ENCODE data around the gene PITX2.

The PITX2 gene

DNA sequence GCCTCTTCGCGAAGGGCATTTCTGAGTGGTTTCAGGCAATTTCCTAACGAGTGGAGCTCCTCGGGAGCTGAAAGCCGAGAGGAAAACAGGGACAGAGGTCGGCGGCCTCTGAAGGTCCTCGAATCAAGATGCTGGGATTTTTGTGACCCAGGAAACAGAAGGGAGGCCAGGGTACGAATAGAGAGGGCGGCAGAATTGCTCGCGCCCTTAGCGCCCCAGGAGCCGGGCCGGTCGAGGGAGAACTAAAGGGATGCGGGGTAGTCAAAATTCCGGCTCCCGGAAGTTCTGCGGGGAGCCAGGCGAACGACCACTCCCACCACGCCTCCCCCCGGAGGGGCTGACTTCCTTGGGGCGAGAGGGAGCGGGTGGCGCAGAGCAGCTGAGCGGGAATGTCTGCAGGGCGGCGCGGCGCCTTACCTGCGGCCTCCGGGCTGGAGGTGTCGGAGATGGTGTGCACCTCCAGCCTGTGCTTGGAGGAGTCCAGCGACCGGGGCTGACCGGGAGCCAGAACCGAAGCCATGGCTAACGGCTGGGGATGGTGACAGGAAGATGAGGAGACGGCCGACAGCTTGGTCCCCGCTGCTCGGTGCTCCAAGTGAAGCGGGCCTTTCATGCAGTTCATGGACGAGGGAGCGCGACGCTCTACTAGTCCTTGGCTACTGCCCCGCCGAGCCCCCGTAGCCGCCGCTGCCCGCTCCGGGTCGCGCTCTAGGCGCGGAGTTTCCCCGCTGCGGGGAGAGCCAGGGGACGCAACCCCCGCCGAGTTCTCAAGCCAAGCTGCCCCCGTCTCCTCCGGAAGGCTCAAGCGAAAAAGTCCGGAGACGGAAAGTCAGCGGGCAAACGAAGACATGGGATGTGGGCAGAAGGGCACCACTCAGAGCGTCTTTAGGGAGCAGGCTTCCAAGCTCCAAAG is 782 bp downstream of the PITX2 start:
- DNase-seq, result peak; percentile 65

DNA sequence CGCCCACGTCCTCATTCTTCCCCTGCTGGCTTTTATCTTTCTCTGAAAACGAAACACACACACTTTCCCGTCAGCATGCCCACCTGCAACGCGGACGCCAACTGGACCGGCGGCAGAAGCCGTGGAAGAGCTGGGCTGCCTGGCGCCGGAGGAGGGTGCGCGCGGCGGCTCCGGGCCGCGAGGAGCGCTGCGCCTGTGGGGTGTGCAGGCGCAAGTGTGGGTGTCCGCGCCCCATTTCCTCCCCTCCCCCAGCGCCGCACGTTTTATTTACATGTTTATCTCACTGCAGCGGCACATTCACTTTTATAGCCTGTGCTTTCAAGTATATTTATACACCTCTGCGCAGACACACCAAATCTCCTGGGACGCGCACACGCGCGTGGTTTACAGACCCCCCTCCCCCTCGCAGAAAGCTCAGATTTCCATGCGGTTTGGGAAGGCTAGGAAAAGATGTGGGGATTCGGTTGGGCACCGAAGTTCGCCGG is 1.5 kb downstream of the PITX2 start:
- DNase-seq, result peak; percentile 49

DNA sequence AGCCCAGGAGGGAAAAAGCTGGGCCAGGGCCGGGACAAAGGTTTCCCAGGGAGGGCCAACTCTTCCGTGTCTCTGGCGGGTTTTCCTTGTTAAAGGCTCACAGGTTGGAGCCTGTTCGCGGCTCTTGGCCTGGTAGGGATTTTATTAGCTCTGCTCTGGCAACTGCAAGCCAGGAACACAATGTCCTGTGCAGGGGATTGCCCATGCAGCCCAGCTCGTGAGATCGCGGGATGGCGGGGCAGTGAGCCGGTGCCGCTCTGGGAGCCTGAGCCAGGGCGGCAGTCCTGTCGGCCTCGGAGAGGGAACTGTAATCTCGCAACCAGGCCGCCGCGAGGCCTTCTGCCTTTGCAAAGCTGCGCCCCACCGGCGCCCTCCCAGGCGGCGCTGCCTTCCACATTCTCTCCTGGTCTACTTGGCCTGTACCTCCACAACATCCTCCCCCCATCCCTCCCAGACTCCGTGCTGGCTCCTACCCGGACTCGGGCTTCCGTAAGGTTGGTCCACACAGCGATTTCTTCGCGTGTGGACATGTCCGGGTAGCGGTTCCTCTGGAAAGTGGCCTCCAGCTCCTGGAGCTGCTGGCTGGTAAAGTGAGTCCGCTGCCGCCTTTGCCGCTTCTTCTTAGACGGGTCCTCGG is 2.1 kb downstream of the PITX2 start:
- DNase-seq, result peak; percentile 35

DNA sequence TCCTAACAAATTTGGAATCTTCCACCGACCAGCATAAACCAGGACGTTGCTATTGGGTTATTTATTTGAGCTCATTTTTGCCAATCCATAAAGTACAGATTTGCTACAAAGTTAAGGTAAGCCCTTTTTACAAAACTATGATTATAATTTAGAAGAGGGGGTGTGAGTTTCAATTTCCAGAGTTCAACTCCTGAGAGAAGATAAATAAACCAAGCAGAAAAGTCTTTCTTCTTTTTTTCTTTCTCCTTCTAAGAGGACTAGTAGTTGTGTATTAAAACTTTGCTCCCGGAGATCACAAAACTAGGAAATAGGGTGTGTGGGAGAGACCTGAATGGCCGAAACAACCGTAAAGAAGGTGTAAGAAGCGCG is 2.6 kb downstream of the PITX2 start:
- no peak for DNase-seq

DNA sequence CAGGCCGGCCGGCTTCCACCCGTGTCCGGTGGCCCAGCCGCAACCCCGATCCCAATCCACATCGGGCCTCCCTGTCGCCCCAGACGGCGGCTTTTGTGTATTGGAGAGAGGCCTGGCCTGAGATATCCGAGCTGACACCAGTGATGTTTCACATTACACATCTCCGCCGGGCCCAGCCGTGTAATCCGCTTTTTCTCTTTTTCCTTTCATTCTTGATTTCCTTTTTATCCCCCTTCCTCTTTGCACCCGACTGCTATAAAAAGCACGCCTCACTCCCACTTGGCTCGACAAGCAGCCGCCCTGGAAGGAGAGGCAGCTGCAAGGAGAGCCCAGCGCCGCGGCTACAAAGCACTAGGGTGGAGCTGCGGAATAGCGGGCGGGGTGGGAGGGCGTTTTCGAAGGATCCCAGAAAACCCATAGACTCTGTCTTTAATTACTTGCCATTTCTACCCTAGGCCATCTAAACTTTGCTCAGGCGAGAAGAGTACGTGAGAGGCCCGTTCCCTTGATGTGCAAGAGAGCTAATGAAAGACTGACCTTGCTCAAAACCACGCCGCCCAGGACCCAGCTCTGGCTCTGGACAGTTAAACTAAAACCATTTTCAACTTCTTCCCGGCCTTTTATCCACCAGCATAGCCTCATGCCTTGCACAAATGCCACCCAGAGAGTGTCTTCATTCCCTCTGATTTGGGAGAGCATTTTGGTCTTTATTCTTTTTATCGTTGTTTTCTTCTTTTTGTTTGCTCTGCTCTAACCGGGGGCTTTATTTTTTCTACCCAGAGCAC is 3.2 kb downstream of the PITX2 start:
- no peak for DNase-seq

DNA sequence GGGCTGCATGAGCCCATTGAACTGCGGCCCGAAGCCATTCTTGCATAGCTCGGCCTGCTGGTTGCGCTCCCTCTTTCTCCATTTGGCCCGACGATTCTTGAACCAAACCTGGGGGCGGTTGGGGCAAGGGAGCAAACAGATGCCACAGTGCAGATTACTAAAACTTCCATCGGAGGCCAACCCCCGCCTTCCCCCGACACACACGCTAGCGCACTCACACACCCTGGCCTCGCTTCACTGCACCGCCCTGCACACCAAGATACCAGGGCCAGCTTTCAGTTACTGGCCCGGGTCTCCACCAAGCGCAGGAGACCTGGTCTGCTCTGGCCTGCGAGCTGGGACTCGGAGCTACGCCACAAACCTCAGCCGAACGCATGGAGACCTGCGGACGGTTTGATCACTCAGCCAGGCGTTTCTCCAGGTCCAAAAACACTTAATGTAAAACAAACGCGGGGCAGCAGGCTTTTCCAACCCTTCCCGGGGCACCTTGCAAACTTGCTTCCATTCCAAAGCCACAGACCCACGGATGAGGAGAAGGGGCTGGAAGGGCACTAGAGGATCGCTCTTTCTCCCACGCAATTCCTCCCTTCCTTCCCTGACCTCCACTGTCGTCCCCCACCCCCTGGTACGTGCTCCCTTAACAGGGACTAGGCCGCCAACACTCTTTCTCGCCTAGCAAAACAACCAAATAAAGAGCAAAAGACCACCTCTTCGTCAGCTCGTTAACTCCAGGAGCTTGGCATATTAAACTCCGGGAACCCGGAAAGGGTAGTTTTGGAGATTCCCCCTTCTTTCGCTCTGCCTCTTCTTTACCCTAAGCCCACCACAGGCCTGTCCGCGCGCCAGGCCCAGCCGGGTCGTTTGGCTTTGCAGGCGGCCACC is 4.1 kb downstream of the PITX2 start:
- DNase-seq, result peak; percentile 6

DNA sequence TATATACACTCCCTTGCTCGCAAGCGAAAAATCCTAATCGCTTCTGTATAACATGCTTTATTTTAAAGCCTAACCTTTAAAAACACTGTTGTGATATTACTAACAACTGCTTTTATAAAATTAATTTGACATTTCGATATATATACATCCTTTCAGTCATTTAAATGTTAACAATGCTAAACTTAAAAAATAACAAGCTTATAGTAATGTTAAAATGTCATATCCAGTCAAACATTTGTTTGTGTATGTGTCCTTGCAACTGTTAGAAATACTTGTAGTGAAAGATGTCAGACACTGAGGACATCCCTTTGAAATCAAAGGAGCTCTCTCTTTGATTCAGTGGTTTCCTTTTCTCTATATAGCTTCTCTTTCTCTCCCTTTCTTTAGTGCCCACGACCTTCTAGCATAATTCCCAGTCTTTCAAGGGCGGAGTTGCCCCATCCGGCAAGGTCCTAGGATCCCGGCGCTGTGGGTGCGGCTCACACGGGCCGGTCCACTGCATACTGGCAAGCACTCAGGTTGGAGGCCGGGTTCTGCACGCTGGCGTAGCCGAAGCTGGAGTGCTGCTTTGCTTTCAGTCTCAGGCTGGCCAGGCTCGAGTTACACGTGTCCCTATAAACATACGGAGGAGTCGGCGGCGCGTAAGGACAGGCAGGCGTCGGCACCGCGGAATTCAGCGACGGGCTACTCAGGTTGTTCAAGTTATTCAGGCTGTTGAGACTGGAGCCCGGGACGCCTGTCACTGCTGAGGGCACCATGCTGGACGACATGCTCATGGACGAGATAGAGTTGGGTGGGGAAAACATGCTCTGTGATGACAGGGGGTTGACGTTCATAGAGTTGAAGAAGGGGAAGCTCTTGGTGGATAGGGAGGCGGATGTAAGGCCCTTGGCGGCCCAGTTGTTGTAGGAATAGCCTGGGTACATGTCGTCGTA is 5.0 kb downstream of the PITX2 start:
- DNase-seq, result peak; percentile 66

DNA sequence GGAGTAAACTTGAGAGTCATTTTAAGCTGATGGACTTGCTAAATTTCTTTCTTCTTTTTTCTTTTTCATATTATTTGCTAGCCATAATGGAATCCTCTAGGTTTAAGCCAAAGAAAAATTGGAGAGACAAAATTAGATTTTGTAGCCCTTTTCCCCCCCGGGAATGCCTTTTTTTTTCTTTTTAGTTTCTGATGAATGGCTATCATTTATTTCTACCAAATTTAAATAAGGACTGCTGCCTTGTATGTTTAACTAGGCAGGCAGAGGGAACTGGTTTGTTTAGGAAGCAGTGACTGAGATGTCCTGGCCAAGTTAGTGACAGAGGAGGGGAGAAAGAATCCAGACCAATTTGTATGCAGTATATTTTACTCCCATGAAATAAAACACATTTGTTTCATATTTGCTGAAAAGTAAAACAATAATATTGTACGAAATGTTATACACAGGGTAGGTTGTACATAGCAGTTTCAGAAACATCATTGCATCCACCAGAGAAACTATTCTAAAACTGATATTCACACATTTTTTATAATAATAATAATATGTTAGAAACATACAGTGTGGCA is 5.7 kb downstream of the PITX2 start:
- no peak for DNase-seq

DNA sequence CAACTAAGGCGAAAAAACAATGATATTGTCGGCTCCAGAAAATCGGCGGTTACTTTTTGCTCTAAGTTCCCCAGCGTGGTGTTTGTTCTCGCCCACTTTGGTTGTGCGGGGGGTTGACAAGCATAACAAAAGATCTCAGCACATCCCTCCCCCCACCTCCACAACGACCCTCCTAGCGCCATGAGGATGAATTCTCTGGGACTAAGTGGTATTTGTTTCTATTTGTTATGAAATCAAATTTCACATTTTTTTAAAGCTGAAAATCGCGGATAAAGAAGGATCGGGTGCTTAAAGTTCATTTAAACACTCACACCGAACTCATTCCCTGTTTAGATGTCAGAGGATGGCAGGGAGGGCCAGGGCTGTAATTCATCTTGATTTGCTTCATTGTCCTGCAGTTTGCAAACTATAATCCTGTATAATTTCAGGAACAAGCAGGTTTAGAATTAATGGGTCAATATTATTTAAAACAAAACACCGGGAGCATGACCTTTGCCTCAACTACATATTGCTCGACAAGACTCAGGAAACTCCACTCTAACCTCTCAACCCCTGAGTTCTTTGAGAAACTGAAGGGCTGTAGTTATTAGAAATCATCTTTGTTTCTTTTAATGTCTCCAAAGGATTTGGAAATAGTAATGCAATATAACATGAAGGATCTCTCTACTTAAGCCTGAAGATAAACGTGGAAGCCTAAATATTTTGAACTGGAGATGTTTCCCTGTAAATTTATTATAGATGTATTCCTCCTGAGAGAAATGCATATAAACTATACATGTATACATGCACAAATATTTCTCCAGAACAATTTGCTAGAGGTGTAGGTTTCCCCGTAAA is 6.4 kb downstream of the PITX2 start:
- no peak for DNase-seq

DNA sequence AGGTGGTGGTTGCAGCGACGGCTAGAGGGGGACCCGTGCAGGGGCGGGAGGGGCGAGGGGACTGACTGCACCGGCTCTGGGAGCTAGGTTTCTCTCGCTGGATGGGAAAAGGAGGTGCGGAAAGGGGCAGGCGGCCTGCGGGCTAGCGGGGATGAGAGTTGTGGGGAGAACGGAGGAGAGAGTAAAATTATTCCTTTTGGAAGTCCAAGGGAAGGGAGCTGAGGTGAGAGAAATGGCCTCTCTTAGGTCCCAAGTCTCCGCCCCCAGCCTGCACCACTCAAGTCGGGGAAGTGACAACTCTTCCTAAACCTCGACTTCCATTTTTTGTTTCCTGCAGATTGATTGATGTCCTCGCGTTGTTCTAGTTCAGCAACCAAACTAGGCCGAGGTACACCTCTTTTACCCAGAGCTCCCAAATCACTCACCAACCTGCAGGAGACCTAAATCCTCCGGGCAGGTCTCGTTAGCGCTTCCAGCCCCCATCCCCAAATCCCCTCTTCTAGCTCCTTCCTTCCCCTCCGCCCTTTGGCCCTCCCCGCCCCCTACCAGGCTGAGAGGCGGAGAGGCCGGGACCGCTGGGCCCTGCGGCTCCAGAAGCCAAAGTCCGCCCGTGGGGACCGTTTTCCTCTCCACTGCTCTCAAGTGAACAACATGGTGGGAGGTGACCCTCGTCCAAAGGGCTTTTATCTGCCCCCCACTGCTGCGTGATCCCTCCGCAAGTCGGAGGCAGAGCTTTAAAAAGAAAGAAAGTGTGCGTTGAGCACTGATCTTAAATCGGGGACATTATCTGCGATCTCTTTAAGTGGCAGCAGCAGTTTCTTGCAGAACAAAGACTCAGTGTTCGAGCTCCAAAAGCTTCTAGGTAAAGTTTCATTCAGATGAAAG is 7.3 kb downstream of the PITX2 start:
- no peak for DNase-seq

DNA sequence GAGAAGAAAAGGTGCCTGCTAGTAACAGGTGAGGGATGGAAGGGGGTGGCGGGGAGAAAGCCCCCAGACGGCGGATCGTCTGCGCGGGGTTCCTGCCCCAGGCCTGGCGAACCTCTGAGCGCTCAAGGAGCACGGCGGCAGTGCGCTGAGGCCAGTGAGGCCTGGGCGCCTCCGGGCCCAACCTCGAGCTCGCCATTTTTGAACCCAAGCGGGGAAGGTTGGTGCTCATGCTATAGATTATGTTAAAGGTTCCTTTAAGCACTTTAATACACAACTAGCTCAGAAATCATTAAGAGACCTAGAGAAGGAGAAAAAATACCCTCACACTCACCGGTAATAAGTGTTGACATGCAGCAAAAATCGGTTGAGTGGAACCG is 7.9 kb downstream of the PITX2 start:
- no peak for DNase-seq

DNA sequence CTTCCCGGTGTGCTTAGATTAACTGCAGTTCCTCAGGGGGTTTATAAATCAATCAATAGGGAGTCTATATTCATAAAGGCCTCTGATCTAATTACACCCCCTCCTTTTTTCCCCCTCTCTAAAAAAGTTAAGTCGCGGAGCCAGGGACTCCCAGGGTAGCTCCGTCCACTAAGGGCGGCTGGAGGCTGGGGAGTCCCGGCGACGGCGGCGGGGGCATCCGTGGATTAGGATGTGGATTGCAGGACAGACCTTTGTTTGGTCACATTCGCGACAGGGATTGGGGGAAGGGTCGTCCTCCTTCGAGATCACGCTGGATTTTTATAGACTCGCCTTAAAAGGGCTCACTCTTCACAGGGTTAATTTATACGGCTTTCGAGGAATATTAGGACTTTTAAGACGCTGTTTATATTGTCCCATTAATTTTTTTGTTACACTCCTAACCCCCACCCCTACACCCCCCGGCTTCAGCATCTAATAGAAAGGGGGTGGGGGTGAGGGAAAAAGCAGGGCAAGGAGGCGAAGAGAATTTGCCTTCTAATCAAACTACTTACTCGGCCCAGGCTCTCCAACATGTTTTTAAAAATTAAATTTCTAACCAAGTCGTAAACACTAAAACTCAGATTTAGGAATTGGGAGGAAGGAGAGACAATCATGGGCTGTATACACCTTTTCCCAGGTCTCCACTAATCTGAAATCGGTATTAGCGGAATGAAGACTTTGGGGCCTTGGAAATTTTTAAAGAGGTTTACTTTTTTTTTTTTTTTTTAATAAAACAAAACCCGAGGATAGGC is 8.5 kb downstream of the PITX2 start:
- no peak for DNase-seq

DNA sequence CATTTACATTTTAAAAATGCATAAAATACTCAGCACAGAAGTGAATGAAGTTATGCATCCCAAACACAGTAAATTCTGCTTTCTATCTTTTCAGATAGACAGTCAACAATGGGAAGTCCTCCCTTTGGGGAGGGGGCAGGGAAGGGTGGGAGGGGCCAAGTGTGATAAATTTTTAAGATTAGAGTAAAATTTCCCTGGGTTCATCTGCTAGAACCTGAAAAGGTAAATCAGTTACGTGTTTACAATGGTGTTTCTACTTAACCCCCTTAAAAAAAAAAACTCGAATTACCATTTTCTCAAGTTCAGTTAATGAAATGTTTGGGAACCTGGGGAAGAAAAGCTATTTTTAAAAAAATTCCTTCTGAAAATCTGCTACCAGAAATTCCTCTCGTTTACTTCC is 9.1 kb downstream of the PITX2 start:
- DNase-seq, result no peak

DNA sequence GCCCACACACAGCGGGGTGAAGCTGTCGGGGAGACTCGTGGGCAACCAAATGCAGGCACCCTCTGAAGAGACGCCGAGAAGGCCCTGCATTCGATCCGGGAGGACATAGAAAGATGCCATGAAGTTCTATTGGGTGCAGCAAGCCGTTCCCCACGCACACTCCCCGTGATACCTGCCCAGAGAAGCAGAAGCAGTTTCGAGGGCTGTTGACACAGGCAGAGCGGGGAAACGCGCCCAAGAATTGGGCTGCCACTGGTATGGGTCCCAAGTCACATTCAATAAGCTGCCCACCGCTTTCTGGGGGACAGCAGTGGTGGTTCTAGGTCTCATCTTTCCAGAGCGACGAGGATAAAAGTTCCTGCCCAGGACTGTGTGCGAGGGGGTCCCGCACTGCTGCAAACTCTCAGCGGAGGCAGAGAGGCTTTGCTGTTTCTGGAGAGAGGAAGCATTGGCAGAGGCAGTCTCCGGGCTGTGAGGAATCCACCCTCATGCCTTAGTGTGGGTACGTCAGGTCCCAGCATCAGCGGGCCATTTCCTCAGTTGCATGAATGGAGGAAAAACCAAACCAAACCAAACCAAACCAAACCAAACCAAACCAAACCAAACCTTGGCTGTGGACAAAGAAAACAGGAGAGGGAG is 10.1 kb downstream of the PITX2 start:
- DNase-seq, result no peak

DNA sequence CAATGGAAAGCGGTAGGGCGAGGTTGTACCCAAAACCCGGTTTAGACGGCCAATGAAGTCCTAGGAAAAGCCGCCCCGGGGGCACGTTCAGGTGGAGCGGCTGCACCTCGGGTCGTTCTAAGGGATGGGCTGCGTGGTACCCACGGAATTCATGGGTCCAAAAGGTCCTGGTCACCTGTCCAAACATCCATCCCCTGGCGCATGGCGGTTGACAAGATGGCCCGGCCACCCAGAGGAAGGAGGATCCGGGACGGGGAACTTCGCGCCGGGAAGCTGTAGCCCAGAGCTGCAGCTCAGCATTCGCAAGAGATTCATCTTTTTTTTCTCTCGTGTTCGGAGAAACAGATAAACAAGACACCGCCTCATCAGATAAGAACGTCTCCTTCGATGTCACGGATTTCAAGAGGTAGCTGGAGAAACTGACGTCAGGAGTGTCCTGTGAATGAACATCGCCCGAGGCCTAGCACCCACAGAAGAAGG is 10.9 kb downstream of the PITX2 start:
- DNase-seq, result no peak

DNA sequence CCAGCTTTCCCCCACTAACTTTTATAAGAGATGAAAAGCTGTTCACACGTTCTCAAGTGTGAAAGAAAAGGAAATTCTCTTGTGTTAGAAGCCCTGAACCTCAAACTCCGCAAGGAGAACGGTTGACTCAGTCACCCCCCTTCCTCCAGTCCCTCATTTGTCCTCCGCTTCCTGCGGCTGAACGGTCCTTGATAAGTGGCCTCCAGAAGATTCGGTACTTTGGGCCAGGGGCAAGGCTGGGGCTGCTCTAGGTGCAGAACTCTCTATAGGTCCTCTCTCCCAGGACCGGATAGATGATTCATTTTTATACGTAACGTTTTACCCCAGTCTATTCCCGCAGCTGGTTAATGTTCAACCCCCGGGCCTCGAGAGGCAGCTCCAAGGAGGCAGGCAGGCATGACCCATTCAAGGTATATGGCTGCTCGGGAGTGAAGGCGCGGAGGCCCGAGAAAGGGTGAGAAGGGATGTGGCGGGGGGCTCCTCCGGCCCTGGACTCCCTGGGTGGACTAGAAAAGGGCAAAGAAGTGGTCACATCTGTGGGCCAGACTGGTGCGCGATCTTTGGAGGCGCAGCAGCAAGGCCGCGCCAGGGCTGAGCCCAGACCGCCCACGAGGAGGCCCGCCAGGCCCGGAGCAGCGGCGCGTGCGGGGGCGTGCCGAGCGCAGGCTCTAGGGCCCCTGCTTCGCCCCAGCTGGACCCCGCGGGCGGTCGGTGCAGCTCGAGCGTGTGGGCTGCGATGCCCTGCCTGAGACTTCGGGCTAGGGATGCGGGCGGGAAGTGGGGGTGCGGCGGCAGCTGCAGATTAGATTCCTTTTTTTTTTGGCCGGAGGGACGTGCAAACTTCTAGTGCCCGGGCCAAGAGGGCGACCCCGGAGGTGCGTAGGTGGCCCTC is 11.7 kb downstream of the PITX2 start:
- DNase-seq, result peak; percentile 92

DNA sequence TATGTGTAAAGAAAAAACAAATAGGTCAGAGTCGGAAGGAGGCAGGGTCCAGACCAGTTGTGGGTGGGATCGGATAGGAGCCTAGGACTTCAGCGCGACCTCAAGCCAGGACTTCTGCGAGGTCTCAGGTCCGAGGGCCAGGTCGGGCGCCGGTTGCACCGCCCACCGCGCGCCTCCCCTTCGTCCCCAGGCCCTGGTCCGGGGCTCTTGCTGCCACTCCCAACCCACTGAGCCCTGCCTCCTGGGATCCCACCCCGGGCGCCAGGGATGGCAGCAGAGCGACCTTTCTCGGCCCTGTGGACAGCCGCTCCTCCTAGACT is 12.3 kb downstream of the PITX2 start:
- DNase-seq, result peak; percentile 63

All from DMS53 (cell line).